SK-N-SH treated with all-trans-retinoic acid at 6 μM for 48 hours (cell line): ENCODE results near the gene DRC7.

ENCODE experiments used
- ATAC-seq: fragments of 200-7000 bp; cut with Tn5 transposase; 3 replicates; pipeline ENCODE4 v1.9.1; 2020; ENCODE audit warnings: mild to moderate bottlenecking, moderate library complexity
- ARNTL ChIP-seq: fragments of 450-650 bp; formaldehyde crosslinking; IDR thresholded peaks from 2 replicates; pipeline ENCODE4 v1.5.0; 2020; ENCODE audit warnings: low read depth, mild to moderate bottlenecking, moderate library complexity, borderline replicate concordance
- BACH2 ChIP-seq: fragments of 250-450 bp; sonication (Bioruptor Pico); IDR thresholded peaks from 2 replicates; pipeline ENCODE4 v1.9.0; 2021; ENCODE audit warnings: mild to moderate bottlenecking, borderline replicate concordance
- CREB5 ChIP-seq: fragments of 250-450 bp; sonication (Bioruptor Pico); IDR thresholded peaks from 2 replicates; pipeline ENCODE4 v1.5.1; 2020; ENCODE audit warnings: low read depth, mild to moderate bottlenecking, moderate library complexity
- CSDC2 ChIP-seq: fragments of 250-450 bp; sonication (Bioruptor Pico); IDR thresholded peaks from 2 replicates; pipeline ENCODE4 v1.5.0; 2020; ENCODE audit warnings: mild to moderate bottlenecking, moderate library complexity
- ESRRG ChIP-seq: fragments of 250-450 bp; sonication (Bioruptor Pico); IDR thresholded peaks from 2 replicates; pipeline ENCODE4 v1.6.1; 2021; ENCODE audit warnings: mild to moderate bottlenecking
- GLIS3 ChIP-seq: fragments of 250-450 bp; sonication (Bioruptor Pico); IDR thresholded peaks from 2 replicates; pipeline ENCODE4 v1.5.0; 2020; ENCODE audit warnings: mild to moderate bottlenecking, moderate library complexity
- ISL1 ChIP-seq: fragments of 250-450 bp; sonication (Bioruptor Pico); IDR thresholded peaks from 2 replicates; pipeline ENCODE4 v2.1.2; 2022; ENCODE audit warnings: mild to moderate bottlenecking, moderate library complexity
- OSR1 ChIP-seq: fragments of 250-450 bp; sonication (Bioruptor Pico); IDR thresholded peaks from 2 replicates; pipeline ENCODE4 v1.8.0; 2022; ENCODE audit warnings: moderate library complexity, mild to moderate bottlenecking, inconsistent platforms
- RARB ChIP-seq: fragments of 250-450 bp; sonication (Bioruptor Pico); IDR thresholded peaks from 2 replicates; pipeline ENCODE4 v1.8.0; 2021; ENCODE audit warnings: mild to moderate bottlenecking, moderate library complexity
- SNAI2 ChIP-seq: fragments of 250-450 bp; sonication (Bioruptor Pico); IDR thresholded peaks from 2 replicates; pipeline ENCODE4 v1.5.0; 2020; ENCODE audit warnings: mild to moderate bottlenecking, moderate library complexity
- TCF4 ChIP-seq: fragments of 250-450 bp; sonication (Bioruptor Pico); IDR thresholded peaks from 2 replicates; pipeline ENCODE4 v1.8.0; 2021; ENCODE audit warnings: mild to moderate bottlenecking, moderate library complexity, borderline replicate concordance
- TOX ChIP-seq: fragments of 250-450 bp; sonication (Bioruptor Pico); IDR thresholded peaks from 2 replicates; pipeline ENCODE4 v1.8.0; 2021; ENCODE audit warnings: mild to moderate bottlenecking, moderate library complexity, borderline replicate concordance
- TSHZ2 ChIP-seq: fragments of 250-450 bp; sonication (Bioruptor Pico); IDR thresholded peaks from 2 replicates; pipeline ENCODE4 v1.5.0; 2020; ENCODE audit warnings: mild to moderate bottlenecking, moderate library complexity
- ZC3H10 ChIP-seq: fragments of 250-450 bp; sonication (Bioruptor Pico); IDR thresholded peaks from 2 replicates; pipeline ENCODE4 v1.5.1; 2021; ENCODE audit warnings: mild to moderate bottlenecking, moderate library complexity
- ZFP3 ChIP-seq: fragments of 250-450 bp; sonication (Bioruptor Pico); IDR thresholded peaks from 2 replicates; pipeline ENCODE4 v1.5.0; 2020; ENCODE audit warnings: mild to moderate bottlenecking, moderate library complexity
- ZFP30 ChIP-seq: fragments of 450-650 bp; formaldehyde crosslinking; IDR thresholded peaks from 2 replicates; pipeline ENCODE4 v1.5.0; 2022; ENCODE audit warnings: mild to moderate bottlenecking, moderate library complexity
- ZNF565 ChIP-seq: fragments of 450-650 bp; formaldehyde crosslinking; conservative IDR thresholded peaks from 2 replicates; pipeline ENCODE4 v1.5.0; 2020; ENCODE audit warnings: low read depth, mild to moderate bottlenecking, moderate library complexity
- ZNF70 ChIP-seq: fragments of 450-650 bp; formaldehyde crosslinking; IDR thresholded peaks from 2 replicates; pipeline ENCODE4 v1.5.0; 2020; ENCODE audit warnings: mild to moderate bottlenecking, moderate library complexity
- TF ChIP-seq, protein P1 (sequence below): fragments of 250-450 bp; sonication (Bioruptor Pico); IDR thresholded peaks from 2 replicates; pipeline ENCODE4 v1.8.0; 2021; ENCODE audit warnings: low read depth, mild to moderate bottlenecking, moderate library complexity, borderline replicate concordance
- TF ChIP-seq, protein P2 (sequence below): fragments of 250-450 bp; sonication (Bioruptor Pico); IDR thresholded peaks from 2 replicates; pipeline ENCODE4 v1.5.1; 2021; ENCODE audit warnings: mild to moderate bottlenecking, moderate library complexity

DRC7 gene

DNA sequence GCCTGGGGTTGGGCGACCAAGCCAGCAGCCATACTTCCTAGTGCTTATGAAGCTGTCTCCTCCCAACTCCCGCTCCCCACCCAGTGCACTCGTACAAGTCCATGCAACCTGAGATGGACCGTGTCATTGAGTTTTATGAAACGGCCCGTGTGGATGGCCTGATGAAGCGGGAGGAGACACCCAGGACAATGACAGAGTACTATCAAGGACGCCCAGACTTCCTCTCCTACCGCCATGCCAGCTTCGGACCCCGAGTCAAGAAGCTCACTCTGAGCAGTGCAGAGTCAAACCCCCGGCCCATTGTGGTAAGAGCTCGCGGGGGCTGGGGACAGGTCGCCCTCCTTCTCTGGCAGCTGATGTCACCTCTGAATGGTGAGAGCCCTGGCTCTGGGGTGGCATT lies 29.9 kb downstream of the DRC7 start:
- TF ChIP-seq BACH2 (CRISPR knock-in tag) (no peak), TSHZ2 (CRISPR knock-in tag) (no peak)
- no peak for ATAC-seq

- TF ChIP-seq, protein P1, sequence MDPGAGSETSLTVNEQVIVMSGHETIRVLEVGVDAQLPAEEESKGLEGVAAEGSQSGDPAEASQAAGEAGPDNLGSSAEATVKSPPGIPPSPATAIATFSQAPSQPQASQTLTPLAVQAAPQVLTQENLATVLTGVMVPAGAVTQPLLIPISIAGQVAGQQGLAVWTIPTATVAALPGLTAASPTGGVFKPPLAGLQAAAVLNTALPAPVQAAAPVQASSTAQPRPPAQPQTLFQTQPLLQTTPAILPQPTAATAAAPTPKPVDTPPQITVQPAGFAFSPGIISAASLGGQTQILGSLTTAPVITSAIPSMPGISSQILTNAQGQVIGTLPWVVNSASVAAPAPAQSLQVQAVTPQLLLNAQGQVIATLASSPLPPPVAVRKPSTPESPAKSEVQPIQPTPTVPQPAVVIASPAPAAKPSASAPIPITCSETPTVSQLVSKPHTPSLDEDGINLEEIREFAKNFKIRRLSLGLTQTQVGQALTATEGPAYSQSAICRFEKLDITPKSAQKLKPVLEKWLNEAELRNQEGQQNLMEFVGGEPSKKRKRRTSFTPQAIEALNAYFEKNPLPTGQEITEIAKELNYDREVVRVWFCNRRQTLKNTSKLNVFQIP (CRISPR knock-in tag): no peak
- TF ChIP-seq ZFP30 (CRISPR knock-in tag) (no peak), ZNF70 (no peak), ZNF565 (CRISPR knock-in tag) (no peak), ISL1 (CRISPR knock-in tag) (no peak), ZC3H10 (CRISPR knock-in tag) (no peak)
- no peak for ATAC-seq
These were observed 30.5 kb downstream of the DRC7 start for GRCh38 chr16:57725151-57725550.

DNA sequence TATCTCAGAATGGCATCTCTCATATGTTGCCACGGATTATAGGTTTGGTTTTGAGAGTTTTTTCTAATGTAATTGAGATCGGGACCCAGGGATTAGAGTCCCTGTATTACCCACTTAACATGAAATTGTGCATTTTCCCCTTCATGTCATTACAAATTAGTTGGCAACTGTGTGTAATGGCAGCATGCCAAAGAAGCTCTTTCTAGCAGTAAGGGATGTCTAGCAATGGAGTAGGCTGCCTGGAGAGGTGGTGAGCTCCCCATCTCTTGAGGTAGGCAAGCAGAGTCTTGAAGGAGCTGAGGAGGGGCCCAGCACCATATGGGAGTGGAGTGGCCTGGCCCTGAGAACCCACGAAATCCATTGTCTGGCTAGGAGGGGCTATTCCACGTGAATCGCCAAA lies 30.9 kb downstream of the DRC7 start:
- TF ChIP-seq SNAI2 (CRISPR knock-in tag): no peak
- no peak for TF ChIP-seq TSHZ2 (CRISPR knock-in tag)
- TF ChIP-seq ESRRG (CRISPR knock-in tag): no peak
- no peak for TF ChIP-seq RARB
- TF ChIP-seq BACH2 (CRISPR knock-in tag): no peak
- no peak for TF ChIP-seq ISL1 (CRISPR knock-in tag)
- TF ChIP-seq, protein P1 (CRISPR knock-in tag): no peak
- no peak for TF ChIP-seq ZNF70
- no peak for TF ChIP-seq ZFP3
- TF ChIP-seq ZNF565 (CRISPR knock-in tag): no peak
- TF ChIP-seq, protein P2, sequence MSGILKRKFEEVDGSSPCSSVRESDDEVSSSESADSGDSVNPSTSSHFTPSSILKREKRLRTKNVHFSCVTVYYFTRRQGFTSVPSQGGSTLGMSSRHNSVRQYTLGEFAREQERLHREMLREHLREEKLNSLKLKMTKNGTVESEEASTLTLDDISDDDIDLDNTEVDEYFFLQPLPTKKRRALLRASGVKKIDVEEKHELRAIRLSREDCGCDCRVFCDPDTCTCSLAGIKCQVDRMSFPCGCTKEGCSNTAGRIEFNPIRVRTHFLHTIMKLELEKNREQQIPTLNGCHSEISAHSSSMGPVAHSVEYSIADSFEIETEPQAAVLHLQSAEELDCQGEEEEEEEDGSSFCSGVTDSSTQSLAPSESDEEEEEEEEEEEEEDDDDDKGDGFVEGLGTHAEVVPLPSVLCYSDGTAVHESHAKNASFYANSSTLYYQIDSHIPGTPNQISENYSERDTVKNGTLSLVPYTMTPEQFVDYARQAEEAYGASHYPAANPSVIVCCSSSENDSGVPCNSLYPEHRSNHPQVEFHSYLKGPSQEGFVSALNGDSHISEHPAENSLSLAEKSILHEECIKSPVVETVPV (CRISPR knock-in tag): no peak
- TF ChIP-seq TOX (CRISPR knock-in tag): no peak
- no peak for TF ChIP-seq OSR1 (CRISPR knock-in tag)
- no peak for TF ChIP-seq TCF4 (CRISPR knock-in tag)
- no peak for TF ChIP-seq ZFP30 (CRISPR knock-in tag)
- TF ChIP-seq ZC3H10 (CRISPR knock-in tag): no peak
- no peak for TF ChIP-seq GLIS3 (CRISPR knock-in tag)
- TF ChIP-seq CSDC2 (CRISPR knock-in tag): no peak
- TF ChIP-seq CREB5: no peak
- no peak for TF ChIP-seq ARNTL (CRISPR knock-in tag)

More for the DNA sequence above, 30.9 kb downstream of the DRC7 start:
- no peak for ATAC-seq
